ENCODE results near the gene TRAF3IP1.
A peak's percentile ranks its signal among the peaks of the same experiment; 100 is the strongest.

DNA sequence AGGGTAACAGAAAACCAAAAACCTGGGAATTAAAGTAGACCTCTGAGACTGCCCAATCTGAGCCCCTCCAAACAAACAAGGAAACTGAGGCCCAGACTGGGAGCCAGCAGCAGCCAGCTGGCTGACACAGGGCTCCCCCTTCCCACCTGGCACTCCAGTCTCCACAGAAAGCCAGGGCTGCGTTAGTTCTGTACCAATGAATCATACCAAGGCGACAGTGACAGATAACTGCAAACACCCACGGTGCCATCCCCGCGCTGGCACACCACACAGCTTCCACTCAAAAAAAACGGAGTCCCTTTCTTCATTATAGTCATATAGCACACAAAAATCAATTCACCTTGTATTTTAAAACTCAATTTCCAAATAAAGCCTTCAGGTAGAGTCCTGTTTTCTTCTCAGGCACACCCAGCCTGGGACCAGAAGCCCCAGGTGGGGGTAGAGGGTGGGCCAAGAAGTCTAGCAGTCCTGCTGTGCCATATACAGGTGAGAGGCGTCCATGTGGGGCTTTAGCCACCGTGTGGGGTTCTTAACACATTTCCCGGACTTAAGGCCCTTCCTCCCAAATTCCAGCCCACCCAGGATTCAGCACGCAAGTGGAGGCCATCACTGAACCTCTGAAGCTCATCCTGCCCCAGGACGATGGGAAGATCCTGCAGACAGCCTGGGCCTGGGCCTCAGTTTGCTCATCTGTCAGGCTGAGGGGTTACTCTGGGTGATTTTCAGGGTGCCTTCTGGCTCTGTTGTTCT lies 33.2 kb upstream of the TRAF3IP1 start:
- TF ChIP-seq CTCF (IDR thresholded peaks at IDR 0.05), result no peak
- peak in 1 of 3 donors; percentile 4 for TF ChIP-seq POLR2A (IDR thresholded peaks at IDR 0.05)

Measured in body of pancreas (tissue), 4 donors.